GM19035 (cell line): ENCODE data around the gene RAB18.
A peak's percentile ranks its signal among the peaks of the same experiment; 100 is the strongest.
"Not testable (repeated sequence)": the region's sequence is repeated elsewhere in the genome, so short reads cannot be mapped to it uniquely, and the experiment has no call there.

Source experiments
- ATAC-seq: cut with Tn5 transposase; IDR thresholded peaks from one replicate; pipeline ENCODE4 v1.9.1; 2021; ENCODE audit not compliant: unreplicated experiment

Gene RAB18

DNA sequence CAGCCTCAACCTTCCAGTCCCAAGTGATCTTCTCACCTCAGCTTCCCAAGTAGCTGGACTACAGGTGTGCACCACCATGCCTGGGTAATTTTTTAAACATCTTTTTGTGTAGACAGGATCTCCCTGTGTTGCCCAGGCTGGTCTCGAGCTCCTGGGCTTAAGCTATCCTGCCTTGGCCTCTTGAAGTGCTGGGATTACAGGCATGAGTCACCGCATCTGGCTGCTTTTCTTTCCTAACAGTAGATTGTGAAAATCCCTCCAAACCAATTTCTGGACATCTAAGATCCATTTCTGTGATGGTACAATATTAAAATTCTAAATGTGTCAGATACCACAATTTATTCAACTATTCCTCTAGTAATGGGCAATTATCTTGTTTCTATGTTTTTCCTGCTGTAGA lies 38.7 kb downstream of the RAB18 start:
- no peak for ATAC-seq

DNA sequence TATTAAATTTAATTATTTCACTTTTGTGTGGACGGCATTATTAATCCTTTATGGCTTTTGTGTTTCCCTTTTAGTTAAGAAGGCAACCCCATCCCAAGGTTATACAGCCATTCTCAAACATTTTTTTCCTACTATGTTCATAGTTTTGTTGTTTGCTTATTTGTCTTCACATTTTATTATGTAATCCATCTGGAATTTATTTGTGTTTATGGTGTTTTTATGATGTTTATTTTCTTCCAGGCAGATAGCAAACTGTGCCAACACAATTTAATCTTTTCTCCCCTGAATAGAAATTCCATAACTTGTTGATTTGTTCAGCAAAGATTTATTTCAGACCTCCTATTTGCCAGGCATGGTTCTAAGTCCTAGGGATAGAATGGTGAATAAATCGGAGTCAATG lies 42.9 kb downstream of the RAB18 start:
- no peak for ATAC-seq

GRCh38 chr10:27547482-27547881 lies 43.4 kb downstream of the RAB18 start:
- ATAC-seq, result no peak

GRCh38 chr10:27550823-27551222 lies 46.7 kb downstream of the RAB18 start:
- no peak for ATAC-seq

DNA sequence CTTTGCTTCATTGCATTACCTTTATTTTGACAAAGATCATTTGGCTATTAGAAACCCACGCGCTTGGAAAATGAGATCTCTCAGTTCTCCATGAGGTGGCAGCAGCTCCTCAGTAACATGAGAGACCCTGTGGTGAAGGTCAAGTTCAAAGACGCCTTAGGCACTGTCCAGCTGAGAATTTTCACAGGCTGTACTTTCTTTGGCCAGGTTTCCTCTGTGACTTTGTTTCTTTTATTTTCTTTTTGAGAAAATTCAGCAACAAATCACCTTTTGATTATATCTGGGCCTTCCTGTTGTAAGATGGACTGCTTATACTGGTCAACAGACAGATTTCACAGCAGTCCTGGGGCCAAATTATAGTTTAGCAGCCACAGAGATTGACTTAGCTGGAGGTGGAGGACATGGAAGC lies 54.5 kb downstream of the RAB18 start:
- ATAC-seq, result peak; percentile 85

DNA sequence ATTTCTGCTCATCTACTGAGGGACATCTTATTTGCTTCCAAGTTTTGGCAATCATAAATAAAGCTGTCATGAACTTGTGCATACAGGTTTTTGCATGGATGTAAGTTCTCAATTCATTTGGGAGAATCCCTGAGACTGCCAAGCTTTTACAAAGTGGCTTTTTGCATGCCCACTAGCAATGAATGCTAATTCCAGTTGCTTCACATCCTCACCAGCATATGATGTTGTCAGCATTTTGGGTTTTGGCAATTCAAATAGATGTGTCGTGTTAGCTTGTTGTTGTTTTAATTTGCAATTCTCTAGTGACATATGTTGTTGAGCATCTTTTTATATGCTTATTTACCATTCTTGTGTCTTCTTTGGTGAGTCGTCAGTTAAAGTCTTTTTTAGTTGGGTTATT lies 57.2 kb downstream of the RAB18 start:
- ATAC-seq, result no peak

GRCh38 chr10:27564398-27564797 lies 60.3 kb downstream of the RAB18 start:
- no peak for ATAC-seq

GRCh38 chr10:27564880-27565279 lies 60.8 kb downstream of the RAB18 start:
- no peak for ATAC-seq

DNA sequence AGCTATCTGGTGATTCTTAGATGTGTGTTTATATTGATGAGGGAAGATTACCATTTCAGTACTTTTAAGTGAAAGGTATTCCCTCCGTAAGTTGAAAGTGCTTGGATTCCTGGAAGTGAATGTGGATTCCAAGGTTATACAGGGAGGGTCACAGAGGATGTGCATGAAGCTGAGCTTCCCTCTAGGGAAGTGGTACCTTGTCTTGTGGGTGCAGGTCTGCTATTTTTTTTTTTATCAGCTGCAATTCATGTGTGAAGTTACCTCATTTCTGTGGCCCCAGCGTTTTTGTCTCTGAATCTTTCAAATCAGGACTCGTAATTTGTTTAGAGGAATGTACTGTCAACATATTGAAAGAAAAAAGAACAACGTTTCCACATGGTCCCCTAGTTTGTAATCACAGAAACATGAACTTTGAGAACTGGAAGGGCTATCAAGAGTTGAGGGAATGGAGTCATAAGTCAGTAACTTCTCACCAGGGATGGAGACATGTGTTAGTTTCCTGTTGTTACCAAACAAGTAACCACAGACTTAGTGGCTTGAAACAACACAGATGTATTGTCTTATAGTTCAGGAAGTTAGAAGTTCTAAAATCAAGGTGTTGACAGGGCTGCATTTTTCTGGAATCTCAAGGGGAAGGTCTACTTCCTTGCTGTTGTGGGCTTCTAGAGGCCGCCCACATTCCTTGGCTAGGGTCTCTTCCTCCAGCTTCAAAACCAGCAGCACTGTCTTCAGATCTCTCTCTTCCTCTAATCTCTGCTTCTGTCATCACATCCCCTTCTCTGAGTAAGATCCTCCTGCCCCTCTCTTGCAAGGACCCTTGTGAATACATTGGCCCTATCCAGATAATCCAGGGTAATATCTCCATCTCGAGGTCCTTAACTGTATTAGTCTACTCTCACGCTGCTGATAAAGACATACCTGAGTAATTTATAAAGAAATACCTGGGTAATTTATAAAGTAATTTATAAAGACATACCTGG lies 64.4 kb downstream of the RAB18 start:
- no peak for ATAC-seq

DNA sequence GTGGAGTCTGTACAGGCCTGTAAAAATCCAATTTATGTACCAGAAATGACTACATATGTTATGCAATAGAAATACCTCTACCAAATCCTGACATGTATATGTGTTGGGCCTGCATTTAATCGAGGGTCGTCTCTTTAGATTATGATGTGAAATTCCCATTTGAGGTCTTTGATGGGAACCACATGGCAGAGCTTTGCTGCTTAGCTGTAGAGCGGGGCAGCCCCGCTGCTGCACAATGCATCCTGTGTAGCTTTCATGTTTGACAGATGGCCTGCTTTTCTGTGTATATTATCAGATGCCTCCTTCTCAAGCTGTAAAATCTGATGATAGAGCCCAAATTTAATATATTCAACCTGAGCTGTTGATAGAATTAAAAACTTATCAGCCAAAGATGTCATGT lies 65.8 kb downstream of the RAB18 start:
- ATAC-seq, result no peak

DNA sequence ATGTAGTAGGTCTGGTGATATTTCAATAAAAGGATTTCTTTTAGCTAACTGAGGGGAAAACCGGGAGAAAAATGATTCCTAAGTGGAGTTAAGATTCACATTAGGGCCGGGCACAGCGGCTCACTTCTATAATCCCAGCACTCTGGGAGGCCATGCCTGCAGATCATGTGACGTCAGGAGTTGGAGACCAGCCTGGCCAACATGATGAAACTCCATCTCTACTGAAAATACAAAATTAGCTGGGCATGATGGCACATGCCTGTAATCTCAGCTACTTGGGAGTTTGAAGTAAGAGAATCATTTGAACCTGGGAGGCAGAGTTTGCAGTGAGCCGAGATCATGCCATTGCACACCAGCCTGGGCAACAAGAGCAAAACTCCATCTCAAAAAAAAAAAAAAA lies 72.9 kb downstream of the RAB18 start:
- ATAC-seq, result not testable (repeated sequence)

DNA sequence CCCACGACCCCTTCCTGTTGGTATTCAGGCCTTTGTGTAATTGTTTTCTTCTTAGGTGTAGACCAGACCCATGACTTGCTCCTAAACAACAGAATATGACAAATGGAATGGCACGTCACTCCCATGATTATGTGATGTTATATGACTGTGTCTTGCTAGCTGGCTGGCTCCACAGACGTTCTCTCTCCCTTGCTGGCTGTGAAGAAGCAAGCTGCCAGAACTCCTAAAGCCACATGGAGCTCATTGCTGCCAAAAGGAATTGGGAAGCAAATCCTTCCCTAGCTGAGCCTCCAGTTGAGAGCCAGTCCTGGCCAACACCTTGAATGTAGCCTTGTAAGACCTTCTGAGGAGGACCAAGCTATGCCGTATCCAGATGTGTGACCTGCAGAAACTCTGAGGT lies 74.2 kb downstream of the RAB18 start:
- ATAC-seq, result no peak

- no peak for ATAC-seq
Measured at GRCh38 chr10:27581225-27581624, 77.1 kb downstream of the RAB18 start.

GRCh38 chr10:27584302-27584701 lies 80.2 kb downstream of the RAB18 start:
- no peak for ATAC-seq
